ENCODE results near the gene PTHLH.

Gene PTHLH

DNA sequence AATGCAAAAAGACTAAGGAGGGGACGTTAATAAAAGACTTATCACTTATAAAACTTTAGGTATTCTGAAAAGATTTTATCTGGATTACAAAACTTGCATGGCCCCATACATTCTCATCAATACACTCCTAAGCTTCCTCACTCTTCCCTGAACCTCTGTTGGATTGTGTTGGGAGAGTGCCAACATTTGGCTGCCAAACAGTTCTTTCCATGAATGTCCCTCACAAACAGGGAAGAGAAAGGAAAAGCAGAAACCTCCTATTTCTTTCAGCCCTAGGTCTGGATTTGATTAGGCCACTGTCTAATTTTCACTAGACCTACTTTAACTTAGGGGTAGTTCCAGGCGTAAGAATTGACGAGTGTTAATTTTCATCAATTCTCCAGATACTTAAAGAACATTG, 11.7 kb downstream of the PTHLH start:
- TF ChIP-seq, protein P1, sequence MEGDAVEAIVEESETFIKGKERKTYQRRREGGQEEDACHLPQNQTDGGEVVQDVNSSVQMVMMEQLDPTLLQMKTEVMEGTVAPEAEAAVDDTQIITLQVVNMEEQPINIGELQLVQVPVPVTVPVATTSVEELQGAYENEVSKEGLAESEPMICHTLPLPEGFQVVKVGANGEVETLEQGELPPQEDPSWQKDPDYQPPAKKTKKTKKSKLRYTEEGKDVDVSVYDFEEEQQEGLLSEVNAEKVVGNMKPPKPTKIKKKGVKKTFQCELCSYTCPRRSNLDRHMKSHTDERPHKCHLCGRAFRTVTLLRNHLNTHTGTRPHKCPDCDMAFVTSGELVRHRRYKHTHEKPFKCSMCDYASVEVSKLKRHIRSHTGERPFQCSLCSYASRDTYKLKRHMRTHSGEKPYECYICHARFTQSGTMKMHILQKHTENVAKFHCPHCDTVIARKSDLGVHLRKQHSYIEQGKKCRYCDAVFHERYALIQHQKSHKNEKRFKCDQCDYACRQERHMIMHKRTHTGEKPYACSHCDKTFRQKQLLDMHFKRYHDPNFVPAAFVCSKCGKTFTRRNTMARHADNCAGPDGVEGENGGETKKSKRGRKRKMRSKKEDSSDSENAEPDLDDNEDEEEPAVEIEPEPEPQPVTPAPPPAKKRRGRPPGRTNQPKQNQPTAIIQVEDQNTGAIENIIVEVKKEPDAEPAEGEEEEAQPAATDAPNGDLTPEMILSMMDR (IDR thresholded peaks at IDR 0.05; ENCODE audit: low read depth, low read length): no peak
- no peak for DNase-seq (ENCODE audit: extremely low read depth, low read depth)

DNA sequence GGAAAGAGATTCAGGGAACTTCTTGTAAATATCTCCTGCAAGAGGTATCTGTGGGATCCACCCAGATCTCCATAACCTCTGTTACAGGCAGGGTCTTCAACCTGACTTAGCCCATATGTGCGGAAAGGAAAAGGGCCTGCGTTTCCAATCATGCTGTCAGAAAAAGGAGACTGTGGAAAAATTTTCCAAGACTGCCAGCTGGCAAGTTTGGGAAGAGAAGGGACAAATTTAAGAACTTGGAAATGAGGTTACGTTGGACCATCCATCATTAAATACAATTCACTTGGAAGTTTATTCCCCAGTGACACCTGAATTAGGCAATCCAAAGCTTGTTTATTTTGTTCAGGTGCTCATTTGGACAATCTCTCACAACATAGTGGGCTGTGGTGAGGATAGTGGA, 13.9 kb downstream of the PTHLH start:
- TF ChIP-seq, protein P1 (IDR thresholded peaks at IDR 0.05; ENCODE audit: low read depth, low read length): no peak
- no peak for DNase-seq (ENCODE audit: extremely low read depth, low read depth)

DNA sequence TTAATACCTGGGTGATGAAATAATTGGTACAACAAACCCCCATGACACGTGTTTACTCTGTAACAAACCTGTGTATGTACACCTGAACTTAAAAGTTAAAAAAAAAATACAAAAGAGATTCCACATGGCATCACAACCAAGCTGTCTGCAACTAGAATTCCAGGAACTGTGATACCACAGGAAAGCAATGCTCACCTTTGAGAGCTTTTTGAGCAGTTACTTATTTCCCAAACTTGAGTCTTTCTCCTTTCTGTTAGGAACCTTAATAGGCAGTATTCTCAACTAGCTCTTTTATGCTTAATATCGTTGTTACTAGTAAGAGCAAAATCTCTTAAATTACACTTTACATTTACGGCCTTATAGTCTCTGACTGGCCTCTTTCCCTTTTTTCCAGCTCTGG, 15.2 kb downstream of the PTHLH start:
- no peak for DNase-seq (ENCODE audit: extremely low read depth, low read depth)
- TF ChIP-seq, protein P1 (IDR thresholded peaks at IDR 0.05; ENCODE audit: low read depth, low read length): no peak

DNA sequence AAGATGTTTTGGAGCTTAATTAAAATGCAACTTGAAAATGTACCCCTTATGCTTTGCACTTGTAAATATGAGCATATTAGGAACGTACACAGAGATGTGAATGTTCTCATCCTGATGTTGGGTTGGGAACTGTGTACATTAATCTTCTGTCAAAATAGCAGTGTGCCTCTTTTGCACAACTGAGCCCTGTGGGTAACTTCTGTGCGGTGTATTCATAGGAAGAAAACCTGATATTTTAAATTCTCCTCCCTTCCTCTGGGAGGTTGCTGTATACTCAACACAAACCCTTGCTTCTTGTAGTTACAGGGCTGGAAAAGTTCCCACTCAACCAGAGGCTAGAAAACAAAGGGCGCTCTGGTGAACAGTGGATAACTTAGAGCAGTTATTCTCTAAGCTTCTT, 18.7 kb downstream of the PTHLH start:
- no peak for DNase-seq (ENCODE audit: extremely low read depth, low read depth)
- TF ChIP-seq, protein P1 (IDR thresholded peaks at IDR 0.05; ENCODE audit: low read depth, low read length): no peak

DNA sequence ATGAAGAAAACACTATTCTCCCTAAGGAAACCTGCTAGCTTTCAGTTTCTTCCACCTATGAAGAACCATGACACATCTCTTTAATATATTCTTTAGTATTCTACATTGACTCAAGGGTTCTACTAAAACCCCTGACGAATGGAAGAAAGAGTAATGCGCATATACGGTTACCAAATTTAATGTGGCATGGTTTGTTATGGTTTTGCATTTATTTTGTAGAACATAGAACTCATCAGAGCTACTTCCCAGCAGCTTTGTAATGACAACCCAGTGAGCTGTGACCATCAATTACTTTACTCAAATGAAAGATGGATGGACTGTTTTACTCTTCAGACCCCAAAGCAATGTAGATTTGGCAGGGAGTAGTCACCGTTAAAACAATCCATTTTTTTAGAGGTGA, 19.2 kb downstream of the PTHLH start:
- TF ChIP-seq, protein P1 (IDR thresholded peaks at IDR 0.05; ENCODE audit: low read depth, low read length): no peak
- no peak for DNase-seq (ENCODE audit: extremely low read depth, low read depth)

DNA sequence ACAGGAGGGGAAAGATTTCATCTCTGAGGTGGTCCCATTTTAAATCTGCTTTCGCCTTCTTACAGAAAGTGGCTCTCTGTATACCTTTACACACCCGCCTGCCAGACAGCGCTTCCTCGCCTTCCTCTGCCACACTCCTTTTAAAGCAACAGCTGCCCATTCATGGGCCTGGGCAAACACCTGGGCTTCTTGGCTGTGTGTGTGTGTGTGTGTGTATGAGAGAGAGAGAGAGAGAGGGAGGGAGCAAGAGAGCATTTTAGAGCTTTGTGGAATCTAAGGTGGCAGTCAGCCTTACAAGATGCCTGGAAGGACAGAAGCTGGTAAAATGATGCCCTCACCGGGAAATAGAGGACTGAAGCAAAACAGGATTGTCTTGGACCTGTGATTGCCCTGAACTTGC, 20.0 kb downstream of the PTHLH start:
- no peak for DNase-seq (ENCODE audit: extremely low read depth, low read depth)
- TF ChIP-seq, protein P1 (IDR thresholded peaks at IDR 0.05; ENCODE audit: low read depth, low read length): no peak

DNA sequence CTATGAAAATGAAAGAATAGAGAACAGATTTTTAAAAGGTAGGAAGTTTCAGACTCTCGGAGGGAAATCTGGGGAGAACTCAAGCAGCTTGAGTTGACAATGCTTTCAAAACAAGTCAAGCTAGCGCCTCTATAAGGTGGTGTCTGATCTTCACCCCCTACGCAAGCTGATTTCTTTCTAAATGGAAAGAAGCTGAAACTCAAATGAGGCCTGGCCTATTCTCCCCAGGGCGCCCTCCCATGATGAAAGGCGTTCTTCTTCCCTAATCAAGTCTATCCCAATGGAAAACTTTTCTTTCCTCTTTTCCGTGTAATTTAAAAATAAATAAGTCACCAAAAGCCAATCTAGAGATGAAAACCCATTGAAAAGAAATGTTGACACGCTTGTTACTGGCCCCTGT, 20.6 kb downstream of the PTHLH start:
- no peak for DNase-seq (ENCODE audit: extremely low read depth, low read depth)
- TF ChIP-seq, protein P1 (IDR thresholded peaks at IDR 0.05; ENCODE audit: low read depth, low read length): no peak
